T-helper 2 cell treated with Interferon-gamma antibody and Interleukin-4, amounts not matched to agents 100 ng/mL and 5 ng/mL, for 36 hours (primary cell): ENCODE measurements around the gene IFNA13. TPM values are rescaled to one million over a fixed set of nuclear protein-coding genes. Genes with fewer than 3 reads are reported as not detected.

ENCODE experiments used
- intact Hi-C: fragments of 100-400 bp; cut with micrococcal nuclease; formaldehyde crosslinking; loops from one replicate; pipeline ENCODE4 v1.15.1; 2023
- total RNA-seq: library from RNA; stranded (reverse); gene quantifications from 2 replicates; pipeline ENCODE4 v1.2.3, GENCODE V29; 2022

The IFNA13 gene
- total RNA-seq, 1 donor from 2014 or later, result not detected

DNA sequence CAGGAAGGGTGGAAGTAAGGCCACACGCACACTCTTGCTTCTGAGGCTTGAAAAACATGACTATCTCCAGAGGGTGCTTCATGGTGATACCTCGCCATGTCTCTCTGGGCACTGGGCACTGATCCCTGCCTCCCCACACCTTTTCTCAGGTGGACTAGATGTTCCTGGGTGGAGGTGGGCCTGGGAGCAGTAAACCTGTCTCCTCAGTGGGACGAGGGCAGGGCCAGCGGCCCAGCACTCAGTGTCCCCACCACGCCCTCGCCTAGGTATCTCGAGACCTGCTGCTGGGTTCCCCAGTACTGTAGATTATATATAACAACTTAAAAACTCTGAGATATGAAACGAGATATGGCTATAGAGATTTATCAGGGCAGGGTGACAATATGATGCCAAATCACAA, 5.6 kb downstream of the IFNA13 start:
- intact Hi-C loops, result no loop called here

DNA sequence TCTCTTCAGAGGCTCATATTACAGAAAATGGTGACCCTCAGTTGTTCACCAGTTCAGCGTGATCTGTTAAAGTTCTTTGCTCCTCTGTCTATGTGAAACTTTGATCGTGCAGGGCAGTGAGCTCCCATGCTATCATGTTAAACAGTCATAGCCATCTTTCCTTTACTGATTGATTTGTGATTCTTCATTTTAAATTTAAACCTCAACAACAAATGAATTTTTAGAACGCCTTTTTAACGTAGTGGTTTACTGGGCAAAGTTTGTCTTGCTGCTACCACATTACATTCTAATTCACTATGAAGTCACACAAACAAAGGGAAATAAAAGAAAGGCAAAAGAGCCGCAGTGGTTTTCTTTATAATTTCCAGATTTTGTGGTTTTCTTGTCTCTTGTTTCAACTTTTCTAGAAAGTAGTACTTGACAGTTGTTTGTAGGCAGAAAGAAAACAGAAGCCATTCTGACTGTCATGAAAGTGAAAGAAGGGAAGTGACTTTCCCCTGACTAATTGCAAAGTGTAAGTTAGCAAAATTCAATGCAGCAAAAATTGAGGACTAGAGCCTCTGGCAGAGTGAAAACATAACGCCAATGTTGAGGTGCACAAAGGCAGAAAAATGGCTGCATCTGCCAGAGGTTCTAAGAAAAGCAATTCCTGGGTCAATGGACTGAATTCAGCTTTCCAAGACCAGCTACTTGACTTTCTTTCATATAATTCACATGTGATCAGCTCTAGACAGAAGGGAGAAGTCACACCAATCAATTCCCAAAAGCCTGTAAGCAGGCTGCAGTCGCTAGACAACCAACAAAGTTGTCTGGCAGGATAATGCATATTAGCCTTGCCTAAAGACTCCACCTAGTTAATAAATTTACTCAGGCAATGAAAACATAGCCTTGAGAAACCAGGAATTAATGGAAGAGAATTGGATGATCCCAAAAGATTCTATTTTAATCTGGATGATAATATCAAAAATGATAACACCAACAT, 10.1 kb downstream of the IFNA13 start:
- intact Hi-C loops, result loop anchor here (1.0 kb wide), 3 partner anchors 22 to 39 kb away; partner anchors contain the start of gene KLHL9

DNA sequence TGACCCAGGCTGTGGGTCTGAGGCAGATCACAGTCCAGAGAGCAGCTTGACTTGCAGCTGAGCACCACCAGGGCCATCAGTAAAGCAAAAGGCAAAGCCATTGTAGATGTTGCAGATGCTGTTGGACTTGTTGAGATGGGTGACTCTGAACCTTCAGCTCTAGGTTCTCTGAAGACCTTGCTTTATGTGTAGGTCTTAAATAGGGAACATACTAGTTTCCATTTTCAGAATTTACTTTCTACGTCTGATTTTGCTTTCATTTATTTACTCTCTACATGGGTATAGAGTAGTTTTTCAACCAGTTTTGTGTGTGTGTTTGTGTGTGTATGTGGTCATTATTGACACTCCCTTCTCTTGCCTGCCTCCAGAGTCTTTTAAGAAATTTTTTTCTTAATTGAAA, 17.1 kb downstream of the IFNA13 start, which contains the start of gene IFNA6:
Gene IFNA6 (minus strand): TSS at position 101 of the 400 bp plus-strand sequence. CDS start 0 bp downstream, at position 101.
- intact Hi-C loops, result no loop called here

DNA sequence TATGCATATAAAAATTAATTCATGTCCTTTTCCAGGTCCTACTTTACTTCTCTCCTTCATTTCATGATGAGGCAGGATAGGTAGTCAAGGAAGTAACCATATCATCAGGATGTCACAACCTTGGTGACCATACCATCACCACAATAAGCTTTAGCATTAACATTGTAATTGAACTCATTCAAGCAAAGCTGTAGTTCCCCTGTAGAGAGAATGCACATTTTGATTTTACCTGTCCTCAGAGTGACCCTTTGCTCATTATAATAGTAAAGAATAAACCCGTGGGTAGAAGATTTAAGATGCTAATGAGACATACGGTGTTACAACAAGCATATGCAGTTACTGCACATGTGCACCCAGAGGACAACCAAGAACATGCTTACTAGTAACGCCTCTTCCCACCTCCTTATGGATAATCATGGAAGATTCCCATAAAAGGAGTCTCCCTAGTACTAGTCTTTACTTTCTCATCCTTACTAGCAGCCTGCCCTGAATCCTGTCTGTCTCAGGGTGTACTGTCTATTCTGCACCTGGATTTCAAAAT, 19.4 kb downstream of the IFNA13 start:
- intact Hi-C loops, result no loop called here

DNA sequence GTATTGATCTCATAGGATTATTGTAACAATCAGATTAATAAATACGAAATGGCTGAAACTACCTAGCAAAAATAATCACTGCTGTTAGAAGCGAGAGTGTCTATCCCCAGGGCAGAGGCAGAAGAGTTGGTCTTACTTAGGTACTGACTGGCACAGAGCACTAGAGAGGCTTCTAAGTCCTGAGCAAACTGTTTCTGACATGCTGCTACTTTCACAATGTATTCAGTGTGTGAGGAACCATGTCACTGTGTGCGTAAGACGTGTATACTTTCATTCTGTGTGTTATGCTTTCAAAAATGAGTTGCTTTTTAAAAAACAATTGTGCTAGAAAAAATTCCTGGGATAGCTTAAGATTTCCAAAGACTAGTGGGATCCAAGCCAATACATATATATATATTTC, 27.1 kb downstream of the IFNA13 start:
- intact Hi-C loops, result no loop called here

DNA sequence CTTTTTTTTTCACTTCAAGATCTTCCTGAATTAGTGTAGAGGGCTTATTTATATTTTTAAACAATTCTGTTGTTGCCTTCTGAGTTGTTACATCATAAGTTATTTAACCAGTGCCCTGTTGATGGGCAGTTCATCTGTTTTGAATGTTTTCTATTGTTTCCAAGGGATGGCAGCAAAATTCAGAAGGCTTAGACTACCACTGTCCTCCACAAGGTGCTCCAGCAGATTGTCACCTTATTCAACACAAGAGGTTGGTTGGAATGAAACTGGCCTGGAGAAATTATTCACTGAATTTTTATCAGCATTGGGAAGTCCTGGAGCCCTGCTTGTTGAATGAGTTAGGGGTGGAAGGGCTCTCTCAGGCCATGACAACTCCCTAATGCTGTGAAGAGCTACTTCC, 31.4 kb downstream of the IFNA13 start:
- intact Hi-C loops, result loop anchor here (1.0 to 10.0 kb wide), 2 partner anchors 45 to 658 kb away; partner anchors contain the start of genes CDKN2A and CDKN2B-AS1

DNA sequence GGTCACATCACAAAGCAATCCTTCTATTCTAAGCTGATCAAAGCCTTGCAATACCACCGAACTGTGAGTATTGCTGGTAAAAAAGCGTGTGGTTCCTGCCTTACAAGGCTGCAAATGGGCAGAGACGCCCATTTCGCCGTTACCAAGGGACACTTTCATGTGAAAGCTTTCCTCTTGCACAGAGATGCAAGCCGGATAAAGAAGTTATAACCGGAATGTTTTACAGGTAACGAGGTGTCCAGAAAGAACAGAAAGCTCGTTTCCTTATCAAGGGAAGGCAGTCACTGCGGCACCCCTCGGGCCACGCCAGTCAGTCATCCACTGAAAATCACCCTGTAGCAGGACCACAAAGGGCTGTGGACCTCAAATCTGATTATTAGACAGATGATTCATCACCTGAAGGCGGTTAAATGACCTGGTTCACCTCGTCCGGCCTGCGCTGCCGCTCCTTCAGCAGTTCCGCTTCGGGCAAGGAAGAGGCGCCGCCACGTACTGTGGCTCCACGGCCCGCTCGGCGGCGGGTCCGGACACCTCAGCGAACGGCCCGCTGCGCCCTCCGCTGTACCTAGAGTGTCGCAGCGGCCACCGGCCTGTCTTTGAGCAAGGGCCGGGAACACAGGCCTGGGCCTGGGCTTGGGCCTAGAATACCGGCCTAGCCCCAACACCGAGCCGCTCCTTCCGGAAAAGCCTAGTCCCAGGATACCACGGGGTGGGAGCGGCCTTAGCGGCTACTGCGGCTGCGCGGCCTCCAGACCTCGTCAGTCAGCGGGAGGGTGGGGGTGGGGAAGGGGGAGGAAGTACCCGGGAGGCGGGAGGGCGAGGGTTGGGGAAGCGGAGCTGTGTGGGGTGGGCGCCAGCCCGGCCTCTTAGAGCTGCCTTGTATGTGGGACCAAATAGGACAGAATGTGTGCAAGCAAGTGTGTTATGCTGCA, 32.9 kb downstream of the IFNA13 start, which contains the start of gene KLHL9:
Gene KLHL9 (minus strand): TSS at position 704 of the 932 bp plus-strand sequence. CDS start 545 bp downstream, at position 159.
- intact Hi-C loops, result loop anchor here (1.0 to 10.0 kb wide), 5 partner anchors 22 to 660 kb away; partner anchors contain the start of genes CDKN2A, CDKN2B-AS1 and MTAP

DNA sequence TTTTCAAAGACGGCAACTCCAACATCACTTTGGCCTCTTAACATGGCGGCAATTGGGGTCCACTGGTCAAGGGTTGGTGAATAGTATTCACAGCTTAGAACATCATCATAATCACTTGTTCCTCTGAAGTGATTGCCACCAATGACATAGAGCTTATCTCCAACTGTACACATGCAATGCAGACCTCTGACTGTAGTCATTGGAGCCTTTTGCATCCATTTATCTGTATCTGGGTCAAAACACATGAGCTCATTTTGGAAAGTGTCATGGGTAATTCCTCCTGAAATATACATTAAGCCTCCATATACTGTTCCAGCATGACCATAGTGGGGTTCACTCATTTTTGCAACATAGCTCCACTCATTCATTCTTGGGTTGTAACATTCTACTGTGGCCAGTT, 34.6 kb downstream of the IFNA13 start:
- intact Hi-C loops, result loop anchor here (5.0 to 10.0 kb wide), 2 partner anchors 244 to 662 kb away; partner anchors contain the start of genes CDKN2A and CDKN2B-AS1

DNA sequence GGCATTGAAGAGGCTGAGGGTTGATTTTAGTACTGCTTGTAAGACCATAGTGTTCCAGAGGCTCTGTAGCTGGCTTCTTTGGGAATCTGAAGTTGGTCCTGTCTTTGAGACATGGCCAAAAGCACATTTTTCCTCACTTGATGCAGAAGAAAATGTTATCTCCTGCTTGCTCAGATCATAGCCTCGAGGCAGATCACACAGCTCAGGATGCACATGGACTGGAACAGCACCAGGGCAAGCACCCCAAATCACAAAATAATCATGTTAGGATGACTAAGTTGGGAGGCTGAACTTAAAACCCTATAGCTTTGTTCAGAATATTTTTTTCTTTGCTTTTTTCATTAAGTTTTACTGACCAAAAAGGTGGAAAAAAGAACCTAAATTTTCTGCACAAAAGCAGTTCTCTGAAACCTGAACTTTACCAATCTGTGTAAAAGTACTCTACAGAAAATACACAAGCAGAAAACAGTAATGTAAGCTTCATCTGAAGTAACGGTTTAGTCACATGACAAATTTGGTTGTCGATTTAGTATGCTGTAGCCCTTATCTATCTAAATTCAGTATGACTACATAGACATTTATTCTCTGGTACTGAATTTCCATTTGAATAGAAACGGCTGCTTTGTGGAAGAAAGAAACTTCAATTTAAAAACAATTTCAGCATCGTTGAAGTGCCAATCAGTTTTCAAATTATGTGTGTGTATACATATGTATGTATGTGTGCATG, 36.0 kb downstream of the IFNA13 start:
- intact Hi-C loops, result loop anchor here (5.0 to 10.0 kb wide), 2 partner anchors 245 to 663 kb away; partner anchors contain the start of genes CDKN2A and CDKN2B-AS1

DNA sequence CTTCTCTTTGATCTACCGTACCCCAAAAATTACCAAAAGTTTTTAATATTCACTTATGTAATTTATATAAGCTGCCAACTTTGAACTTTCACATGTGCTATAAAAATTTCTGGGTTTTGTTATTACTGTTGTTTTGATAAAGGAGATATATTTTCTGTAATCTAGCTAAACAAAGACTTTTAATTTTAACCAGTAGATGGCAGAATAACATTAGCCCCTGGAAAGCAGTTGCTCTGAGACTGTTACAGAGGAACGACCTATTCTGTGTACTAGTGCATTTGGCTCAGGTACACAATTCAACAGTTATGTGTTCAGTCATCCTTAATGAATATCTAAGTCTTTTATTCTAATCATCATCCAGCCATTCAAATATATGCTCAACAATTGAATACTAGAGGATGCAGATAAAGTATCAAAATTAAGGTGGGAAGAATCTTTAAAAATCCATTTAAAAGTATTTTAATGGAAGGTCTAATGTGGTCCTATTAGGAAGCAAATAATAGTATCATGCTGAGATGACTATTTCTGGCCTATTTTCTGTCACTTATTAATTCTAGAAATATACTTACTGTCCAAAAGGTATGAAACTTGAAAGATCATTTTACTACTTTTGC, 41.2 kb downstream of the IFNA13 start:
- intact Hi-C loops, result loop anchor here (1.0 to 5.0 kb wide), 3 partner anchors 70 to 231 kb away; no protein-coding TSS in a partner anchor

DNA sequence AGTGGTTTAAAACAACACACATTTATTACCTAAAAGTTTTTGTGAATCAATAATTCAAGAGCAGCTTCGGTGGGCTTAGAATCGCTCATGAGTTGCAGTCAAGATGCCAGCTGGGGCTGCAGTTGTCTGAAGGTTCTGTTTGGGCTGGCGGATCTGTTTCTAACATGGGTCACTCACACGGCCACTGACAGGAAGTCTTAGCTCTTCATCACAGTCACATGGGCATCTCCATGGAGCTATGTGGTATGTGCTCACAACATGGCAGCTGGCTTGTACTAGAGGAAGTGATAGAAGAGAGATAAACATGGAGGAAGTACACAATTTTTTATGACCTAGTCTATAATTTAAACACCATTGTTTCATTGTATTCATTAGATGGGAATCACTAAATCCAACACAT, 43.8 kb downstream of the IFNA13 start:
- intact Hi-C loops, result no loop called here

DNA sequence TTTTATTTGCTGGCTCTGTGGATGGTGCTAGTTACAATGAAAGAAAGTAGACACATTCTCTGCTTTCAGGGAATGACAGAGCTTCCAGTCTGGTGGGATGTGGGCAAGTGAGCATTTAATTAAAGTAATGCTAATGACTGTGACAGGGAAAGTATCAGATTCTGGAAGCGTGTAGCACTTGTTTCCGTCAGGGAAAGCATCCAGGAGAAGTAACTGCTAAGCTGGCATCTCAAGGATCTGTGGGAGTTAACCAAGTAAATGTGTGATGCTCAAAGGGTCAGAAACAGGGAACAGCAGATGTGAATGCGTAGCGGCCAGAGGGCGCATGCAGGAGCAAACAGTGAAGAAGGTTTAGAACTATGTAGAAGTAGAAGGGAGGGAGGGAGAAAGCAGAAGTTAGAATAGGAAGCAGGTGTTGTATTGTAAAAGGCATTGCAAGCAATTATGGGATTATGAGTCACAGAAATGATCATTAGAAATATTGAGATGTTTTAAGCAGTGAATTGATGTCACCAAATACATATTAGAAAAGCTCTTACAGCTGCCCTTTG, 44.9 kb downstream of the IFNA13 start:
- intact Hi-C loops, result no loop called here

DNA sequence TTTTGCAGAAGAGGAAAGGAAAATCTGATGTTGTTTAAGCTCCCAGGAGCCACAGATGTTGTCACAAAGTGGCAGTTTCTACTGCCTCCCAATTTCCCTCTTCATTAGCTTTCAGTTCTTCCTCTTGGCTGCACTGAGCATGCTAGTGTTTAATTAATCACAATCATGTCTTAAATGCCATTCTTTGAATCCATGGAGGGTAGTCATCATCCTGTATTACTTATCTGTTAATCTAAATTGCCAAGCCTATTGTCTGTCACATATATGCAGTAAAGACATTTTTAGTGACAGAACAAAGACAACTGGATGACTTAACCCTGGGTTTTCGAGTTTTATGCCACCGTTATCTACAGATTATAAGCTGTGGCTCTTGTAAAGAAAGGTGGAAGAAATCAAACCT, 47.4 kb downstream of the IFNA13 start:
- intact Hi-C loops, result no loop called here

DNA sequence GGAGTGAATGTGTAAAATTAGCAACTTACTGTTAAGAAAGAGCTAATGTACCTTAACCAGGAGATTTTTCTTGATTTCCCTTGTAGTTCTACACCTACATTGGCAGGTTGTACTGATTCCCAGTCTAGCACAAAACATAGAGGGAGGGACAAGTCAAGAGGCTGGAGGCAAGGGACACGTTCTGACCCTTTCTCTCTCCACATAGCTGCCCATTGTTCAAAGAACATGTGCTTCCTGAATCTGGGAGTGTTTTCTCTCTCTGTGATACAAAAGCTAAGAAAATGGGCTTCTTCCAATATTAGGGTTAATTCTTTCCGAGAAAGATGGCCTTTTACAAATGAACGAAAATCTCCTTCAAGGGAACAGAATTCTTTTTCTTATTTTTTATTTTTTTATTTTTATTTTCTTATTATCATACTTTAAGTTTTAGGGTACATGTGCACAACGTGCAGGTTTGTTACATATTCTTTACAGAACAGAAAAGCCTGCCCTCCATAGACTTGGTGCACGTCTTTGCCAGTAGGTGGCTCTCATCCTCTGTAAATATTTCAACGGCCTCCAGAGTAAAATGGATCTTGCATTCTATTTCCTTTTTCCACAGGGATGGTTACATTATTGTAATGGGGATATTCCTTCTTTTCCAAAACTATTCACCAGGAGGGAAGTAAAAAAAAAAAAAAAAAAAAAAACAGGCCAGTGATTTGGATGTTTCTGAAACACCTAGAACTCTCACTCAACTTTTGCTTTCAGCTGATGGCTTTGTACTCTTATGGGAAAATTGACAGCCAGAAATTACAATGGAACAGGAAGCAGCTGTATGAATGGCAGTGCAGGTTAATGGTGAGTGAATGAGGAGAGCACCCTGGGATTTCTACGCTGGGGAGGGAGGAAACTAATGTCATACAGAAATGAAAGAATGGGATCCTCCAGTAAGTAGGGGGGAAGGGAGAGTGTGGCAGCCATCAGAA, 49.6 kb downstream of the IFNA13 start:
- intact Hi-C loops, result loop anchor here (2.0 to 5.0 kb wide), 4 partner anchors 79 to 471 kb away; no protein-coding TSS in a partner anchor
